Body of pancreas (tissue), 4 donors: ENCODE data around the gene CSTPP1. TPM values are rescaled to one million over a fixed set of nuclear protein-coding genes. Genes with fewer than 3 reads are reported as not detected.

Experiments
- ATAC-seq: fragments of 150-250 bp; one replicate; pipeline ENCODE4 v1.9.1; 2016
- DNase-seq, 4 donors: peaks; one replicate each; pipeline ENCODE4 v3.0.0-alpha.2; 2019
- H3K27ac ChIP-seq, 4 donors: fragments of 200-600 bp; sonication (generic); 1 replicate in 3 of 4; 2 replicates in 1 of 4; pipeline versions ENCODE4 v1.5.1 to v1.6.1; 2016 to 2019; ENCODE audit warnings: mild to moderate bottlenecking in 1 of 4, mixed read lengths in 1 of 4, moderate library complexity in 1 of 4
- H3K27me3 ChIP-seq, 2 donors: fragments of 200-600 bp; sonication (generic); one replicate each; pipeline ENCODE4 v1.6.0; 2016; ENCODE audit warnings: mild to moderate bottlenecking in 1 of 2
- H3K36me3 ChIP-seq, 2 donors: fragments of 200-600 bp; sonication (generic); replicated peaks in 1 of 2; 2 replicates each; pipeline ENCODE4 v1.5.1; 2016; ENCODE audit warnings: low read depth in 2 of 2; ENCODE audit not compliant: insufficient read depth in 1 of 2
- H3K4me1 ChIP-seq: fragments of 200-600 bp; sonication (generic); one replicate; pipeline ENCODE4 v1.6.0; 2016
- H3K4me3 ChIP-seq, 2 donors: fragments of 200-600 bp; sonication (generic); 1 replicate in 1 of 2; 2 replicates in 1 of 2; pipeline ENCODE4 v1.5.1; 2016 to 2019
- H3K9me3 ChIP-seq, 3 donors: fragments of 200-600 bp; sonication (generic); 1 replicate in 2 of 3; 2 replicates in 1 of 3; pipeline ENCODE4 v1.5.1; 2016
- CTCF ChIP-seq, 7 experiments: fragments of 450-650 bp in 4 of 7; fragments of 200-600 bp in 3 of 7; sonication (generic) in 3 of 7; IDR thresholded peaks; one replicate each; pipeline ENCODE4 v1.5.1; 2016 to 2019; ENCODE audit warnings: antibody characterized with exemption in 7 of 7
- POLR2A ChIP-seq, 3 donors: fragments of 450-650 bp; IDR thresholded peaks; one replicate each; pipeline ENCODE4 v1.6.1; 2016; ENCODE audit warnings: antibody characterized with exemption in 3 of 3, mild to moderate bottlenecking in 2 of 3
- WGBS, 2 donors: methylation state at CpG; one replicate each; pipeline ENCODE4 v1.1.5; 2017; 5-methylcytosine and 5-hydroxymethylcytosine counted together
- intact Hi-C: fragments of 100-400 bp; cut with DNase I; formaldehyde crosslinking; loops from one replicate; pipeline ENCODE4 v1.15.1; 2023
- total RNA-seq, 2 donors: library from RNA; depleted of rRNA; stranded (reverse); fragments of >200 nt; gene quantifications; one replicate each; pipeline ENCODE4 v1.1.0, GENCODE V29; 2016

The CSTPP1 gene
- total RNA-seq, 2 donors from 2014 or later: 11.2 to 13.2 TPM

DNA sequence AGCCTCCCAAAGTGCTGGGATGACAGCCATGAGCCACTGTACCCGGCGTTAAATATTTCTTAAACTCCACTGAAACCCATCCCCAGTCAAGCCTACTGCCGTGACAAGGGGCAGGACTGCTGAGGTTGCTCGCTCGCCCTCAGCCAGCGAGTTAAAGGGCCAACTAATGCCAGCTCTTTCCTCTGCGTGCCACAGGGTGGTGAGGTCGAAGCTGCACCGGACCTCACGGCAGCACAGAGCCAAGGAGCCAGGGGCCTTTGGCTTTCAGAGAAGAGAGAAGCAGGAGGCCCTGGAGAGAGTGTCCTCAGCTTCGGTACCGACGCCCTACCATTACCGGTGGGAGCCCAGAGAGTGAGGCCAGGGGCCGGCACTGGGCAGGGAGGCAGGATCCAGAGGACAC is 227.3 kb downstream of the CSTPP1 start:
- Histone ChIP-seq H3K4me3 (no peak overlapping the region), H3K4me1 (no peaks in the 10 kb centered on the region), H3K36me3 (peaks cover 34 to 43% of the 10 kb centered on the region in 2 donors), H3K27me3 (no peaks in the 10 kb centered on the region), H3K9me3 (no peaks in the 10 kb centered on the region), H3K27ac (no peak overlapping the region)
- DNase-seq (no peak), ATAC-seq (no peak)
- intact Hi-C loops: no loop called here
- TF ChIP-seq POLR2A (IDR thresholded peaks at IDR 0.05) (no peak), CTCF (IDR thresholded peaks at IDR 0.05) (no peak)
- 86 to 94% methylated on average over 7 to 15 of the region's 15 CpGs for WGBS, 2 donors

- intact Hi-C loops: no loop called here
- DNase-seq (no peak), ATAC-seq (no peak)
- TF ChIP-seq CTCF (IDR thresholded peaks at IDR 0.05) (no peak), POLR2A (IDR thresholded peaks at IDR 0.05) (no peak)
- no peaks in the 10 kb centered on the region for H3K4me1 ChIP-seq
- H3K4me3 ChIP-seq: no peak overlapping the region
- WGBS, 2 donors: 72 to 92% methylated on average over 4 of the region's 4 CpGs
- H3K36me3 ChIP-seq: peaks cover 34 to 43% of the 10 kb centered on the region in 2 donors
- H3K9me3 ChIP-seq: no peaks in the 10 kb centered on the region
- no peaks in the 10 kb centered on the region for H3K27me3 ChIP-seq
- H3K27ac ChIP-seq: no peak overlapping the region
Measured at GRCh38 chr11:47164321-47164720, 227.8 kb downstream of the CSTPP1 start.

DNA sequence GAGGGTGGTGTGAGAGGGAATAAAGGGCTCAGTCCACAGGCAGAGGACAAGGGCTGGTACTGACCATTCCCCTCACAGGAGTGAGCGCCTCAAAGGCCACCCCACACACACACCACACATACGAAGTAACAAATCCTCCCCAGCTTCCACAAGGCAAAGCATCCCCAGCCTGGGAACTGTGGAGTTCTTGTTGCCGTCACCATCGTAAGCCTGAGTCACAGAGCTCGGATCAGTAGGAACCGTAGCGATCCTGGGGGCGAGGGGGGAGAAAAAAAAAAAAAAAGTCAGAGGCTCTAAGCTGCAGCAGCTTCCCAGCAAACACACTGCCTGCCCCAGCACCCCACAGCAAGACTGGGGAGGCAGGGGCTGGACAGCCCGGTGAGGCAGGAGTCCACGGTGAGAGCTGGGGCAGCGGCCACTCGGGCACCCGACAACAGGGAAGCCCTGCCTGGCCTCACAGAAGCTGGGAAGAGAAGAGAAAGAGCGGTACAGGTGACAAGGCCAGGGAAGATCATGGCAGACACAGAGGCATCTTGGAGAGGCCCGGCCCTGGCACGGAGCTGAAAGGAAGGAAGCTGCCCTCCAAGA is 228.8 kb downstream of the CSTPP1 start:
- H3K27me3 ChIP-seq: no peaks in the 10 kb centered on the region
- ATAC-seq (no peak), DNase-seq (no peak)
- intact Hi-C loops: no loop called here
- WGBS, 2 donors: 93 to 94% methylated on average over 16 of the region's 16 CpGs
- H3K27ac ChIP-seq: no peak overlapping the region
- H3K4me1 ChIP-seq: no peaks in the 10 kb centered on the region
- peaks cover 34 to 43% of the 10 kb centered on the region in 2 donors for H3K36me3 ChIP-seq
- TF ChIP-seq CTCF (IDR thresholded peaks at IDR 0.05) (no peak), POLR2A (IDR thresholded peaks at IDR 0.05) (no peak)
- H3K9me3 ChIP-seq: no peaks in the 10 kb centered on the region
- H3K4me3 ChIP-seq: no peak overlapping the region

DNA sequence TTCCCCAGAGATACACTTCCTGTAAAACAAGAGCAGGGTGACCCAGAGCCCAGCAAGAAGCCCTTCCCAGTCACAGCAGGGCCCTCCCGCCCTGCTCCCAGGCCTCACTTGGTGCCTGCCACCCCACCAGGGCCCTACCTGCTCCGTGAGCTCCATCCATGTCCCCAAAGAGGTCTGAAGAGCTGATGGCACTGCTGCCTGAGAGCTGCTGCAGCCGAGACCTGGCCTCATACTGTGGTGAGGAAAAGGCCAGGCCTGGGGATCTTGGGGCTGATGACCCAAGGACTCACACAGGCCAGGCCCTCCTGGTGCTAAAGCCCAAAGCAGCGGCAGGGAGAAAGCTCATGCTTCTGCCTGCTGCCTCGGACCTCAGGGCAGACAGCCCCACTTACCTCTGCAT is 229.8 kb downstream of the CSTPP1 start:
- Histone ChIP-seq H3K4me1 (no peaks in the 10 kb centered on the region), H3K36me3 (peaks cover 34 to 47% of the 10 kb centered on the region in 2 donors), H3K27ac (no peak overlapping the region), H3K27me3 (no peaks in the 10 kb centered on the region), H3K4me3 (no peak overlapping the region), H3K9me3 (no peaks in the 10 kb centered on the region)
- intact Hi-C loops: no loop called here
- DNase-seq (no peak), ATAC-seq (no peak)
- 90 to 95% methylated on average over 3 to 5 of the region's 5 CpGs for WGBS, 2 donors
- TF ChIP-seq CTCF (IDR thresholded peaks at IDR 0.05): no peak
- no peak for TF ChIP-seq POLR2A (IDR thresholded peaks at IDR 0.05)
